Measurements from ENCODE around the gene FRG2C.
"Not testable (repeated sequence)": the region's sequence is repeated elsewhere in the genome, so short reads cannot be mapped to it uniquely, and the experiment has no call there.

Gene FRG2C

GRCh38 chr3:75664028-75664427 lies at the start of gene FRG2C:
FRG2C (plus strand) TSS chr3:75664328; CDS start chr3:75664380, 52 bp downstream.
- H3K4me1 ChIP-seq (ENCODE audit: control insufficient read depth, insufficient read depth, low read length, unreplicated experiment); H3K27ac ChIP-seq (ENCODE audit: low read depth, low read length); H2AFZ ChIP-seq (ENCODE audit: low read length, unreplicated experiment); H3K4me3 ChIP-seq (ENCODE audit: low read depth, low read length); H3K27me3 ChIP-seq (ENCODE audit: insufficient read depth, low read length); H3K36me3 ChIP-seq (ENCODE audit: insufficient read depth, low read length): not testable (repeated sequence)
- H3K79me2 ChIP-seq (ENCODE audit: control insufficient read depth, insufficient read depth, low read length, unreplicated experiment), result peaks cover 10% of the 10 kb centered on the region

GRCh38 chr3:75618666-75619305 lies 45.3 kb upstream of the FRG2C start:
- H3K4me1 ChIP-seq (ENCODE audit: control insufficient read depth, insufficient read depth, low read length, unreplicated experiment); H3K27ac ChIP-seq (ENCODE audit: low read depth, low read length); H2AFZ ChIP-seq (ENCODE audit: low read length, unreplicated experiment); H3K79me2 ChIP-seq (ENCODE audit: control insufficient read depth, insufficient read depth, low read length, unreplicated experiment); H3K36me3 ChIP-seq (ENCODE audit: insufficient read depth, low read length); H3K27me3 ChIP-seq (ENCODE audit: insufficient read depth, low read length): not testable (repeated sequence)
- H3K4me3 ChIP-seq (ENCODE audit: low read depth, low read length), result peak overlapping the region; percentile 69

GRCh38 chr3:75619481-75620031 lies 44.6 kb upstream of the FRG2C start:
- not testable (repeated sequence) for H3K27me3 ChIP-seq (ENCODE audit: insufficient read depth, low read length); H3K79me2 ChIP-seq (ENCODE audit: control insufficient read depth, insufficient read depth, low read length, unreplicated experiment); H3K4me1 ChIP-seq (ENCODE audit: control insufficient read depth, insufficient read depth, low read length, unreplicated experiment); H2AFZ ChIP-seq (ENCODE audit: low read length, unreplicated experiment); H3K36me3 ChIP-seq (ENCODE audit: insufficient read depth, low read length); H3K27ac ChIP-seq (ENCODE audit: low read depth, low read length)
- H3K4me3 ChIP-seq (ENCODE audit: low read depth, low read length), result peak overlapping the region; percentile 69

- not testable (repeated sequence) for H3K27me3 ChIP-seq (ENCODE audit: insufficient read depth, low read length); H3K27ac ChIP-seq (ENCODE audit: low read depth, low read length); H3K36me3 ChIP-seq (ENCODE audit: insufficient read depth, low read length); H3K79me2 ChIP-seq (ENCODE audit: control insufficient read depth, insufficient read depth, low read length, unreplicated experiment); H3K4me1 ChIP-seq (ENCODE audit: control insufficient read depth, insufficient read depth, low read length, unreplicated experiment); H3K4me3 ChIP-seq (ENCODE audit: low read depth, low read length); H2AFZ ChIP-seq (ENCODE audit: low read length, unreplicated experiment)
Observed at GRCh38 chr3:75621772-75622171, 42.4 kb upstream of the FRG2C start.

GRCh38 chr3:75623656-75624055 lies 40.5 kb upstream of the FRG2C start:
- not testable (repeated sequence) for H3K79me2 ChIP-seq (ENCODE audit: control insufficient read depth, insufficient read depth, low read length, unreplicated experiment); H2AFZ ChIP-seq (ENCODE audit: low read length, unreplicated experiment); H3K27ac ChIP-seq (ENCODE audit: low read depth, low read length); H3K27me3 ChIP-seq (ENCODE audit: insufficient read depth, low read length); H3K4me3 ChIP-seq (ENCODE audit: low read depth, low read length); H3K36me3 ChIP-seq (ENCODE audit: insufficient read depth, low read length); H3K4me1 ChIP-seq (ENCODE audit: control insufficient read depth, insufficient read depth, low read length, unreplicated experiment)

- H3K4me3 ChIP-seq (ENCODE audit: low read depth, low read length); H2AFZ ChIP-seq (ENCODE audit: low read length, unreplicated experiment); H3K27ac ChIP-seq (ENCODE audit: low read depth, low read length); H3K36me3 ChIP-seq (ENCODE audit: insufficient read depth, low read length); H3K4me1 ChIP-seq (ENCODE audit: control insufficient read depth, insufficient read depth, low read length, unreplicated experiment); H3K79me2 ChIP-seq (ENCODE audit: control insufficient read depth, insufficient read depth, low read length, unreplicated experiment); H3K27me3 ChIP-seq (ENCODE audit: insufficient read depth, low read length): not testable (repeated sequence)
Observed at GRCh38 chr3:75630887-75631535, 33.1 kb upstream of the FRG2C start.

- Histone ChIP-seq H3K4me1 (ENCODE audit: control insufficient read depth, insufficient read depth, low read length, unreplicated experiment) (no peaks in the 10 kb centered on the region), H3K27ac (ENCODE audit: low read depth, low read length) (no peak overlapping the region)
Observed at GRCh38 chr3:75631541-75631940, 32.6 kb upstream of the FRG2C start.

GRCh38 chr3:75638947-75639346 lies 25.2 kb upstream of the FRG2C start:
- not testable (repeated sequence) for H3K4me1 ChIP-seq (ENCODE audit: control insufficient read depth, insufficient read depth, low read length, unreplicated experiment); H3K79me2 ChIP-seq (ENCODE audit: control insufficient read depth, insufficient read depth, low read length, unreplicated experiment); H3K4me3 ChIP-seq (ENCODE audit: low read depth, low read length)

More at GRCh38 chr3:75631541-75631940, 32.6 kb upstream of the FRG2C start:
- Histone ChIP-seq H3K36me3 (ENCODE audit: insufficient read depth, low read length) (no peaks in the 10 kb centered on the region), H2AFZ (ENCODE audit: low read length, unreplicated experiment) (no peak overlapping the region), H3K4me3 (ENCODE audit: low read depth, low read length) (no peak overlapping the region), H3K27me3 (ENCODE audit: insufficient read depth, low read length) (no peaks in the 10 kb centered on the region), H3K79me2 (ENCODE audit: control insufficient read depth, insufficient read depth, low read length, unreplicated experiment) (no peaks in the 10 kb centered on the region)

GRCh38 chr3:75641107-75641517 lies 23.0 kb upstream of the FRG2C start:
- H3K4me1 ChIP-seq (ENCODE audit: control insufficient read depth, insufficient read depth, low read length, unreplicated experiment); H3K79me2 ChIP-seq (ENCODE audit: control insufficient read depth, insufficient read depth, low read length, unreplicated experiment); H3K36me3 ChIP-seq (ENCODE audit: insufficient read depth, low read length); H3K27me3 ChIP-seq (ENCODE audit: insufficient read depth, low read length); H3K27ac ChIP-seq (ENCODE audit: low read depth, low read length): not testable (repeated sequence)
- Histone ChIP-seq H3K4me3 (ENCODE audit: low read depth, low read length) (peak overlapping the region; percentile 79), H2AFZ (ENCODE audit: low read length, unreplicated experiment) (peak overlapping the region; percentile 21)

More at GRCh38 chr3:75638947-75639346, 25.2 kb upstream of the FRG2C start:
- not testable (repeated sequence) for H3K27ac ChIP-seq (ENCODE audit: low read depth, low read length); H2AFZ ChIP-seq (ENCODE audit: low read length, unreplicated experiment); H3K27me3 ChIP-seq (ENCODE audit: insufficient read depth, low read length); H3K36me3 ChIP-seq (ENCODE audit: insufficient read depth, low read length)

GRCh38 chr3:75643031-75643800 lies 20.9 kb upstream of the FRG2C start:
- not testable (repeated sequence) for H3K79me2 ChIP-seq (ENCODE audit: control insufficient read depth, insufficient read depth, low read length, unreplicated experiment); H3K4me1 ChIP-seq (ENCODE audit: control insufficient read depth, insufficient read depth, low read length, unreplicated experiment); H3K36me3 ChIP-seq (ENCODE audit: insufficient read depth, low read length); H3K27ac ChIP-seq (ENCODE audit: low read depth, low read length); H3K27me3 ChIP-seq (ENCODE audit: insufficient read depth, low read length); H2AFZ ChIP-seq (ENCODE audit: low read length, unreplicated experiment)
- H3K4me3 ChIP-seq (ENCODE audit: low read depth, low read length), result peak overlapping the region; percentile 59
